BJ (cell line): Measurements from ENCODE around the gene CD79B. TPM values are rescaled to one million over a fixed set of nuclear protein-coding genes. Genes with fewer than 3 reads are reported as not detected.
A peak's percentile ranks its signal among the peaks of the same experiment; 100 is the strongest.
"Not testable (repeated sequence)": the region's sequence is repeated elsewhere in the genome, so short reads cannot be mapped to it uniquely, and the experiment has no call there.

Experiments
- CTCF ChIA-PET: fragments of 350-600 bp; formaldehyde crosslinking; extraction: SDS; loops from one replicate; lab custom pipeline; 2021; ENCODE audit warnings: antibody characterized with exemption, inconsistent platforms; lab: Yijun Ruan, JAX
- POLR2A ChIA-PET: fragments of 300-600 bp; sonication (Branson Sonifier 250); formaldehyde crosslinking; extraction: SDS; loops from one replicate; lab custom pipeline; 2021; ENCODE audit warnings: antibody characterized with exemption; lab: Charles Lee
- DNase-seq: peaks from one replicate; pipeline ENCODE4 v3.0.0-alpha.2; 2011; ENCODE audit warnings: low read depth
- H3K27me3 ChIP-seq: 2 replicates; pipeline ENCODE4 v1.6.0; 2011; ENCODE audit warnings: low read length; ENCODE audit not compliant: control insufficient read depth, insufficient read depth
- H3K36me3 ChIP-seq: 2 replicates; pipeline ENCODE4 v1.5.1; 2011; ENCODE audit warnings: low read length; ENCODE audit not compliant: control insufficient read depth, insufficient read depth
- H3K4me3 ChIP-seq: 2 replicates; pipeline ENCODE4 v1.5.1; 2011; ENCODE audit warnings: low read depth, mild to moderate bottlenecking, control low read depth, low read length
- CTCF ChIP-seq: IDR thresholded peaks from 2 replicates; pipeline ENCODE4 v1.5.1; 2011; ENCODE audit warnings: low read depth, mild to moderate bottlenecking, control low read depth, inconsistent platforms, low read length, moderate library complexity; ENCODE audit not compliant: insufficient read depth
- polyA plus RNA-seq: library from polyadenylated mRNA; depleted of rRNA; stranded (reverse); fragments of >200 nt; gene quantifications from 2 replicates; pipeline ENCODE4 v1.2.3, GENCODE V29; 2011

Gene CD79B
- polyA plus RNA-seq, 1 experiment, result 0.58 TPM

DNA sequence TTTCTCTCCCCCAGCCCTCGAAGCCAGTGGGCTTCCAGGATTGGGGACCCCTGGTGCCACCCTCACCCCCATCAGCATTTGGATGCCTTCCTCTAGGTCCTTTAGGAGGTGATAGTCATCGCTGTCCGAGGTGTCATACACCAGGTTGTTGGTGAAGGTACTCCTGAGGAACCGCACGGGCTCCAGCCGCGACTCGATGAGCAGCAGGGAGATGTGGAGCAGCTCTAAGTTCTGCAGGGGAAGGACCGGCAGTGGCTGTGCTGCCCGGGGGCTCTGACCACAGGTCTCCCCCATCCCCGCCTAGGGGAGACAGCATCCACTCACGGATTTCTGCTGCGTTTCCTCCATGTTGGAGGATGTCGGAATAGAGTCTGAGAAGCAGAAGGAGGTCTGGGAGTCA, 22.0 kb downstream of the CD79B start:
- TF ChIP-seq CTCF, result no peak
- no peak for DNase-seq
- Histone ChIP-seq H3K36me3 (no peaks in the 10 kb centered on the region), H3K27me3 (peaks cover 10% of the 10 kb centered on the region), H3K4me3 (no peak overlapping the region)
- CTCF ChIA-PET, result interaction anchor here (0.6 to 4.0 kb wide), 12 partner anchors 7 to 368 kb away, joined by 3 to 27 read pairs (median 11); partner anchors contain the start of genes ERN1 and ICAM2
- POLR2A ChIA-PET, result no interaction called here

DNA sequence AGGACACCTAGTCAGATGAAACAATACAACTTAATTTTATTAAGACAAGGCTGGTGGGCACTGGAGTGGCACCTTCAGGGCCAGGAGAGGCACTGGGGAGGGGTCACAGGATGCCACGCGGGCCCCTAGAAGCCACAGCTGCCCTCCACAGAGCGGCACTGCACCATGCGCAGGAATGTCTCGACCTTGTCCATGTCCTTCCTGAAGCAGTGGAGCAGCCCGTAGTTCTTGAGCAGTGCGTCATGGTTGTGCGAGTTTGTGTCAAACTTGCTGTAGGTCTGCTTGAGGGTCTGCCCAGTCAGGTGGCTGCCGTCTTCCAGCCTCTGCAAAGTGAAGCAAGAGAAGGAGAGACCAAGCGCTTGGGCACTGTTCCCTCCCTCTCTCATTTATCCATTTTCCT, 22.5 kb downstream of the CD79B start:
- CTCF ChIA-PET, result interaction anchor here (0.6 to 8.5 kb wide), 6 partner anchors 6 to 116 kb away, joined by 3 to 53 read pairs (median 10); partner anchors contain the start of gene GH1

GRCh38 chr17:63907161-63907778, 24.9 kb downstream of the CD79B start:
- H3K4me3 ChIP-seq, H3K27me3 ChIP-seq, H3K36me3 ChIP-seq, DNase-seq, POLR2A ChIA-PET: not testable (repeated sequence)
- CTCF ChIA-PET, result interaction anchor here (0.9 to 8.5 kb wide), 3 partner anchors 11 to 26 kb away, joined by 3 to 53 read pairs (median 6); partner anchors contain the start of genes GH1 and GH2
- TF ChIP-seq CTCF, result peak; percentile 24; the same call in 1 of the 2 replicates

More for the DNA sequence above, 22.5 kb downstream of the CD79B start:
- DNase-seq, POLR2A ChIA-PET, H3K4me3 ChIP-seq, H3K36me3 ChIP-seq, H3K27me3 ChIP-seq: not testable (repeated sequence)

DNA sequence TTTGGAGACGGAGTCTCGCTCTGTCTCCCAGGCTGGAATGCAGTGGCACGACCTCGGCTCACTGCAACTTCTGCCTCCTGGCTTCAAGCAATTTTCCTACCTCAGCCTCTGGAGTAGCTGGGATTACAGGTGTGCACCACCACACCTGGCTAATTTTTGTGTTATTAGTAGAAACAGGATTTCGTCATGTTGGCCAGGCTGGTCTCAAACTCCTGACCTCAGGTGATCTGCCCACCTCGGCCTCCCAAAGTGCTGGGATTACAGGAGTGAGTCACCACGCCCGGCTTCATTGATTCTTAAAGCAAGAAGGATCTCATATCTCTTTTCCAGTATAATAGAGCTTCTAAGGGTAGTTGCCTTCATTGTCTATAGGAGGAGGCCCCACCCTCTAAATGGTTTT, 27.3 kb downstream of the CD79B start:
- CTCF ChIA-PET, result interaction anchor here (0.6 to 8.5 kb wide), 13 partner anchors 7 to 127 kb away, joined by 3 to 53 read pairs (median 4); partner anchors contain the start of genes CSHL1, GH1 and GH2
- DNase-seq, POLR2A ChIA-PET, H3K27me3 ChIP-seq, H3K4me3 ChIP-seq, H3K36me3 ChIP-seq: not testable (repeated sequence)

- POLR2A ChIA-PET, H3K4me3 ChIP-seq, H3K27me3 ChIP-seq, H3K36me3 ChIP-seq, DNase-seq: not testable (repeated sequence)
- CTCF ChIA-PET, result interaction anchor here (0.7 to 8.5 kb wide), 14 partner anchors 8 to 230 kb away, joined by 3 to 53 read pairs (median 3); partner anchors contain the start of genes CSHL1, GH1 and ICAM2
- TF ChIP-seq CTCF, result peak; percentile 42
Observed at GRCh38 chr17:63903787-63904201, 28.3 kb downstream of the CD79B start.

- POLR2A ChIA-PET, result interaction anchor here (0.6 kb wide), 1 partner anchor 39 kb away, joined by 3 read pairs; no protein-coding TSS in a partner anchor
- H3K27me3 ChIP-seq, H3K36me3 ChIP-seq, DNase-seq, H3K4me3 ChIP-seq: not testable (repeated sequence)
- CTCF ChIA-PET, result interaction anchor here (0.7 to 8.5 kb wide), 8 partner anchors 10 to 395 kb away, joined by 3 to 53 read pairs (median 10); partner anchors contain the start of genes CSHL1, GH1 and GH2
Observed at GRCh38 chr17:63901971-63902370, 30.2 kb downstream of the CD79B start.

DNA sequence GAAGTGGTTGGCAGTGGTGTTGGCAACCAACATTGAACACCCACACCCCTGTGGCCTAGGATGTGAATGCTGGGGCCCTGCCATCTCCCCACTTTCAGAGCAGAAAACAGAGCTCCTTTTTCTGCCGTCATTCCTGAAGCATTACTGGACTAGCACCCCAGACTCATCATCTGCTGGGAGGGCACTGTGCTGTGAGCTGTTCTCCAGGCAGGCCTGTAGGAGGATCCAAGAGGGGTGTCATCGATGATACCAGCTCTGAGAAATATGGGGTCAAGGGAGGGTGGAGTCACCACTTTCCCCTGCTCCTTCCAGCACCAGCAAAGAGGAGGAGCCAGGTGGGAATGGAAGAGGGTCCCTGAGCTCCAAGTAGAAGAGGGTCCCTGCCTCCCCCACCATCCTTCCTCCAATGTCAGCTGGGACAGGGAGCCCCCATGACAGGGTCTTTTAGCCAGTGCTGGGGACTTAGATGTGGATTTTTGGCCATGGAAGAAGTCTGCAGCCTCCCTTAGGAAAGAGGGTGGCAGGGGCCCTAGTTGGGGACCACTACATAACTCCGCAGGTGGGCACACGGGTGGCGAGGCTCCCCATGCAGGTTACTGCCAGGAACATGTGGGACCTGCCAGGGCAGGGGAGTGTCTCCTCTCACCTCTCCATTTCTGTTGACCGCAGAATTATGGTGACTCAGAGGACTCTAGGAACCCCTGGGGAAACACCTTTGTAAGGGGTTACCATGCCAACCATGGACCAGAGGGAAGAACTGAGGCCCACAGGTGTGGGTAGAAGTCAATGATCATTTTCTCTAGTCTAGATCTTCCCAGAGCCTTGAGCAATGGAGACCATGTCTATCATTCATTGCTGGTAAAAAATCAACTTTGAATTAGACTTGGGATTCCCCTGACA, 33.0 kb downstream of the CD79B start:
- H3K36me3 ChIP-seq, H3K4me3 ChIP-seq, H3K27me3 ChIP-seq, POLR2A ChIA-PET, DNase-seq: not testable (repeated sequence)
- CTCF ChIA-PET, result interaction anchor here (1.3 kb wide), 1 partner anchor 48 kb away, joined by 3 read pairs; no protein-coding TSS in a partner anchor

- POLR2A ChIA-PET, H3K4me3 ChIP-seq, DNase-seq, H3K27me3 ChIP-seq, CTCF ChIA-PET, H3K36me3 ChIP-seq: not testable (repeated sequence)
Observed at GRCh38 chr17:63896524-63897354, 35.4 kb downstream of the CD79B start, which contains the start of gene CSH1. CSH1 (minus strand) TSS chr17:63896574; CDS start chr17:63896511, 63 bp downstream.
